ENCODE measurements around the gene KIF25.

GRCh38 chr6:168093634-168094033, 96.2 kb downstream of the KIF25 start:
- TF ChIP-seq ZNF8 (CRISPR knock-in tag; IDR thresholded peaks at IDR 0.05), result no peak
- no peak for TF ChIP-seq ZFP3 (CRISPR knock-in tag; IDR thresholded peaks at IDR 0.05)
- no peak for TF ChIP-seq ZC3H10 (CRISPR knock-in tag; IDR thresholded peaks at IDR 0.05)
- TF ChIP-seq ZNF70 (CRISPR knock-in tag; IDR thresholded peaks at IDR 0.05), result no peak
- TF ChIP-seq ZFP30 (CRISPR knock-in tag; IDR thresholded peaks at IDR 0.05), result no peak
- no peak for TF ChIP-seq PATZ1 (CRISPR knock-in tag; IDR thresholded peaks at IDR 0.05; ENCODE audit: borderline replicate concordance)
